ENCODE data around the gene CCDC159. TPM values are rescaled to one million over a fixed set of nuclear protein-coding genes. Genes with fewer than 3 reads are reported as not detected.
"Not testable (repeated sequence)": the region's sequence is repeated elsewhere in the genome, so short reads cannot be mapped to it uniquely, and the experiment has no call there.

The CCDC159 gene
- total and polyA plus RNA-seq, 7 donors, result 2.4 to 9.2 (median 5.3) TPM

DNA sequence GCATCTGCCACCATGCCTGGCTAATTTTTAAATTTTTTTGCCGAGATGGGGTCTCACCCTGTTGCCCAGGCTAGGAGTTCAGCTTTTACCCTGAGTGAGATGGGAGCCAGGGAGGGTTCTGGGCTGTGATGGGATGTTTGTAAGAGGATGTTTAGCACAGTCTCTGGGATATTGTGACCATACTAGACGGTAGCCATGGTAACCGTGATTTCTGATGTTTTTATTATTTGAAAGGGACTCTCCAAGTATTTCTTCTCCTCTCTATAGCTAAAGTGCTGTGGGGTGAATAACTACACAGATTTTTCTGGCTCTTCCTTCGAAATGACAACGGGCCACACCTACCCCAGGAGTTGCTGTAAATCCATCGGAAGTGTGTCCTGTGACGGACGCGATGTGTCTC lies 40.0 kb upstream of the CCDC159 start:
- H3K4me3 ChIP-seq, result no peak overlapping the region
- no peaks in the 10 kb centered on the region for H3K36me3 ChIP-seq (ENCODE audit: insufficient read depth in 1 of 2, low read depth in 1 of 2)
- DNase-seq (no peak), ATAC-seq (no peak)
- no peaks in the 10 kb centered on the region for H3K9me3 ChIP-seq
- TF ChIP-seq, protein P1, sequence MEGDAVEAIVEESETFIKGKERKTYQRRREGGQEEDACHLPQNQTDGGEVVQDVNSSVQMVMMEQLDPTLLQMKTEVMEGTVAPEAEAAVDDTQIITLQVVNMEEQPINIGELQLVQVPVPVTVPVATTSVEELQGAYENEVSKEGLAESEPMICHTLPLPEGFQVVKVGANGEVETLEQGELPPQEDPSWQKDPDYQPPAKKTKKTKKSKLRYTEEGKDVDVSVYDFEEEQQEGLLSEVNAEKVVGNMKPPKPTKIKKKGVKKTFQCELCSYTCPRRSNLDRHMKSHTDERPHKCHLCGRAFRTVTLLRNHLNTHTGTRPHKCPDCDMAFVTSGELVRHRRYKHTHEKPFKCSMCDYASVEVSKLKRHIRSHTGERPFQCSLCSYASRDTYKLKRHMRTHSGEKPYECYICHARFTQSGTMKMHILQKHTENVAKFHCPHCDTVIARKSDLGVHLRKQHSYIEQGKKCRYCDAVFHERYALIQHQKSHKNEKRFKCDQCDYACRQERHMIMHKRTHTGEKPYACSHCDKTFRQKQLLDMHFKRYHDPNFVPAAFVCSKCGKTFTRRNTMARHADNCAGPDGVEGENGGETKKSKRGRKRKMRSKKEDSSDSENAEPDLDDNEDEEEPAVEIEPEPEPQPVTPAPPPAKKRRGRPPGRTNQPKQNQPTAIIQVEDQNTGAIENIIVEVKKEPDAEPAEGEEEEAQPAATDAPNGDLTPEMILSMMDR (IDR thresholded peaks at IDR 0.05), result no peak
- no peak overlapping the region for H3K27ac ChIP-seq
- intact Hi-C loops (cut with DNase I), result no loop called here
- no peaks in the 10 kb centered on the region for H3K4me1 ChIP-seq
- peaks cover 0 to 16% (median 0%) of the 10 kb centered on the region in 3 donors for H3K27me3 ChIP-seq (ENCODE audit: insufficient read depth in 3 of 3, low read length in 2 of 3)
- 69 to 76% (median 74%) methylated on average over 9 of the region's 9 CpGs for WGBS, 3 donors

- ATAC-seq; H3K36me3 ChIP-seq (ENCODE audit: insufficient read depth in 1 of 2, low read depth in 1 of 2); H3K4me3 ChIP-seq; H3K27ac ChIP-seq; intact Hi-C loops (cut with DNase I); DNase-seq; H3K4me1 ChIP-seq; H3K9me3 ChIP-seq: not testable (repeated sequence)
- H3K27me3 ChIP-seq (ENCODE audit: insufficient read depth in 3 of 3, low read length in 2 of 3), result peaks cover 0 to 14% (median 2%) of the 10 kb centered on the region in 3 donors
- WGBS, 3 donors, result 77 to 82% (median 81%) methylated on average over 9 of the region's 9 CpGs
Measured at GRCh38 chr19:11320278-11320995, 25.9 kb upstream of the CCDC159 start.

DNA sequence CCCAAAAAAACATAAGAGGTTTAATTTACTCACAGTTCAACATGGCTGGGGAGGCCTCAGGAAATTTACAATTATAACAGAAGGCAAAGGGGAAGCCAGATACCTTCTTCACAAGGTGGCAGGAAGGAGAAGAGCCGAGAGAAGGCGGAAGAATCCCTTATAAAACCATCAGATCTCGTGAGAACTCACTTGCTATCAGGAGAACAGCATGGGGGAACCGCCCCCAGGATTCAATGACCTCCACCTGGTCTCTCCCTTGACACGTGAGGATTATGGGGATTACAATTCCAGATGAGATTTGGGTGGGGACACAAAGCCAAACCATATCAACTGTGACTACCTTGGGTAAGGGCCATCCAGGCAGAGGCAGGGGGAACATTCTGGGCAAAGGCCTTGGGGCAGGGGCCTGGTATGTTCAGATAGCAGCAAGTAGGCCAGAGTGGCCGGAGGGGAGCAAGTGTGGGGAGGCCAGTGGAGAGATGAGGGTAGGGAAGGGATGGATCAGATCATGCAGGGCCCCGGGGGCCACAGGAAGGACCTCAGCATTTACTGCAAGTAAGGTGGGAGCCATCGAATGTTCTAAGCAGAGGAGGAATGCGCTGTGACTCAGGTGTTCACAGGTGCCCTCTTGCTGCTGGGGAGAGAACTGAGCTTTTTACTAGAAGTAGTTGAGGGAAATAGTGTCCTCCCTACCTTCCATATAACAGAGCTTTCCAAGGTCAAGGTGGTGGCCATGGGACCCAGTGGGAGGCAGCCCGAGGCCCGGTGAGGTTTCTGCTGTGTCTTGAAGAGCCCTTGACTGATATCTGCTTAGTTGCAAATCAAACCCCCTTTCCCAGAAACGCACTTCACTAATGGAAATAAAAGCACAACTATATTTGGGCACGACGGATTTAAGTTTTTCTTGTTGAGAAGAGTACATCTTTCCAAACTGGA lies 24.9 kb upstream of the CCDC159 start:
- no peak for DNase-seq
- WGBS, 3 donors, result 74 to 77% (median 76%) methylated on average over 14 of the region's 14 CpGs

DNA sequence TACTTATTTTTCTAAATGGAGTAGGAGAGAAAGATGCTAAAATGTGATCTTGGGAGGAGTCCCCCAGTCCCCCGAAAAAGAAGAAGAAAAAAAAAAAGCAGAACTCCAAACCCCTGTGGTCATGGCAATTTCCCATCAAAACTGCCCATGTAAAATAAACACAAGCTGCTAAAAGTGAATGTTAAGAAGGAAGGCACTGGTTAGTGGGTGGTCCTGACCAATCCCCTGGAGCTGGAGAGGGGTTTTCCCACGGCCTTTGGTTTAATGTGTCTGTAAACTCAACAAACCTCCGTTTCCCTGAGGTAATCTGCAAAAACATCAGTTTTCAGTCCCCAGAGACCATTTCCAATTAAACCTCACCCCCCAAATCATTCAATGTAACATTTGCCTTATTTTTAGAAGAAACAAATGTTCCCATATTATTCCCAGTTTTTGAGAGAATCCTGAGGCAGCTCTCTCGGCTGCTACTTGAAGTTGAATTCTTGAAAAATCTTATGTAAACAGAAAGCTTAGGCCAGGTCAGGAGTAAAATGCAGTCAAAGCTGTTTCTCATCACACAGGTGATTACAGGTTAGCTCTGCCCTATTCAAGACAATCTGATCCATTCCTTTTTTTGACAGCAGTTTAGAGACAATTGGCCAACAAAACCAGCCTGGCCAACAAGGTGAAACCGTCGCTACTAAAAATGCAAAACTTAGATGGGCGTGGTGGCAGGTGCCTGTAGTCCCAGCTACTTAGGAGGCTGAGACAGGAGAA lies 23.9 kb upstream of the CCDC159 start:
- TF ChIP-seq, protein P1 (IDR thresholded peaks at IDR 0.05), result no peak
- H3K27ac ChIP-seq, result no peak overlapping the region
- peaks cover 0 to 14% of the 10 kb centered on the region in 2 donors for H3K36me3 ChIP-seq (ENCODE audit: insufficient read depth in 1 of 2, low read depth in 1 of 2)
- WGBS, 3 donors, result 58 to 66% (median 61%) methylated on average over 7 of the region's 7 CpGs
- DNase-seq (no peak), ATAC-seq (no peak)
- no peaks in the 10 kb centered on the region for H3K9me3 ChIP-seq
- no peak overlapping the region for H3K4me3 ChIP-seq
- intact Hi-C loops (cut with DNase I), result no loop called here
- H3K27me3 ChIP-seq (ENCODE audit: insufficient read depth in 3 of 3, low read length in 2 of 3), result peaks cover 0 to 11% (median 2%) of the 10 kb centered on the region in 3 donors
- no peaks in the 10 kb centered on the region for H3K4me1 ChIP-seq

More for the DNA sequence above, 24.9 kb upstream of the CCDC159 start:
- Histone ChIP-seq H3K36me3 (ENCODE audit: insufficient read depth in 1 of 2, low read depth in 1 of 2) (peaks cover 0 to 5% of the 10 kb centered on the region in 2 donors), H3K27ac (no peak overlapping the region), H3K27me3 (ENCODE audit: insufficient read depth in 3 of 3, low read length in 2 of 3) (peaks cover 0 to 14% (median 2%) of the 10 kb centered on the region in 3 donors), H3K4me3 (no peak overlapping the region), H3K4me1 (no peaks in the 10 kb centered on the region), H3K9me3 (no peaks in the 10 kb centered on the region)
- intact Hi-C loops (cut with DNase I), result no loop called here
- no peak for ATAC-seq
- TF ChIP-seq, protein P1 (IDR thresholded peaks at IDR 0.05), result no peak
